DND-41 (cell line): Measurements from ENCODE around the gene TMEM151A.

ENCODE experiments used
- CTCF ChIP-seq: IDR thresholded peaks from 2 replicates; pipeline ENCODE4 v1.5.1; 2012; ENCODE audit warnings: borderline replicate concordance, low read length, moderate library complexity, mild to moderate bottlenecking; ENCODE audit not compliant: poor library complexity, severe bottlenecking; ENCODE audit errors: extremely low read depth
- EZH2 ChIP-seq: IDR thresholded peaks from 3 replicates; pipeline ENCODE4 v1.6.1; 2012; ENCODE audit warnings: borderline replicate concordance, low read depth, mild to moderate bottlenecking, moderate library complexity, low read length, inconsistent platforms; ENCODE audit not compliant: severe bottlenecking

GRCh38 chr11:66289548-66290329, 2.0 kb upstream of the TMEM151A start:
- TF ChIP-seq CTCF = no peak
- TF ChIP-seq EZH2 = no peak
